Iris pigment epithelial cell (primary cell): ENCODE data around the gene GEMIN7.

Experiments
- DNase-seq: peaks from one replicate; pipeline ENCODE4 v3.0.0-alpha.2; 2011; ENCODE audit warnings: low read depth

GEMIN7 gene

GRCh38 chr19:45061965-45062364 lies 17.1 kb upstream of the GEMIN7 start:
- no peak for DNase-seq

- no peak for DNase-seq
Measured at GRCh38 chr19:45063851-45064801, 14.9 kb upstream of the GEMIN7 start.

GRCh38 chr19:45066921-45067661 lies 12.0 kb upstream of the GEMIN7 start:
- DNase-seq: no peak

- DNase-seq: no peak
Measured at GRCh38 chr19:45068041-45068440, 11.0 kb upstream of the GEMIN7 start.

GRCh38 chr19:45069056-45069455 lies 10.0 kb upstream of the GEMIN7 start:
- peak; percentile 23 for DNase-seq

- DNase-seq: no peak
Measured at GRCh38 chr19:45070214-45070613, 8.8 kb upstream of the GEMIN7 start.

GRCh38 chr19:45070861-45071544 lies 8.1 kb upstream of the GEMIN7 start:
- DNase-seq: no peak

GRCh38 chr19:45071545-45071938 lies 7.5 kb upstream of the GEMIN7 start:
- DNase-seq: no peak

GRCh38 chr19:45071969-45072790 lies 6.9 kb upstream of the GEMIN7 start:
- DNase-seq: no peak

- DNase-seq: no peak
Measured at GRCh38 chr19:45074744-45075300, 4.2 kb upstream of the GEMIN7 start.

- DNase-seq: peak; percentile 36
Measured at GRCh38 chr19:45075301-45076028, 3.6 kb upstream of the GEMIN7 start.

GRCh38 chr19:45076029-45076850 lies 2.8 kb upstream of the GEMIN7 start, which contains the start of gene ZNF296:
Gene ZNF296 (minus strand): TSS chr19:45076478. CDS start chr19:45076373, 105 bp downstream.
- DNase-seq: peak; percentile 22

GRCh38 chr19:45076851-45077730 lies 2.0 kb upstream of the GEMIN7 start:
- no peak for DNase-seq

- no peak for DNase-seq
Measured at GRCh38 chr19:45078390-45079062, 534 bp upstream of the GEMIN7 start.

- no peak for DNase-seq
Measured at GRCh38 chr19:45079911-45080370, 881 bp downstream of the GEMIN7 start.

GRCh38 chr19:45082170-45082569 lies 3.1 kb downstream of the GEMIN7 start:
- no peak for DNase-seq

- no peak for DNase-seq
Measured at GRCh38 chr19:45086480-45086879, 7.4 kb downstream of the GEMIN7 start.

GRCh38 chr19:45087531-45087930 lies 8.5 kb downstream of the GEMIN7 start:
- no peak for DNase-seq
